OCI-LY1 (cell line): ENCODE measurements around the gene DDI2.

Source experiments
- H2AFZ ChIP-seq: fragments of 200-600 bp; sonication (generic), shearing (Covaris generic); 2 replicates; pipeline ENCODE4 v1.6.0; 2014; ENCODE audit warnings: antibody characterized with exemption, mild to moderate bottlenecking, low read length
- H3F3A ChIP-seq: fragments of 200-600 bp; sonication (generic), shearing (Covaris generic); 2 replicates; pipeline ENCODE4 v1.6.0; 2014; ENCODE audit warnings: mild to moderate bottlenecking, antibody characterized with exemption, low read length, moderate library complexity; ENCODE audit not compliant: insufficient read depth
- H3K27ac ChIP-seq: fragments of 200-600 bp; sonication (generic); 2 replicates; pipeline ENCODE4 v1.5.1; 2014; ENCODE audit warnings: low read length, mixed run types, mild to moderate bottlenecking, low read depth; ENCODE audit not compliant: poor library complexity, severe bottlenecking
- H3K27me3 ChIP-seq: fragments of 200-600 bp; sonication (generic); 2 replicates; pipeline ENCODE4 v1.6.0; 2014; ENCODE audit warnings: antibody characterized with exemption, mild to moderate bottlenecking, low read length, moderate library complexity; ENCODE audit not compliant: insufficient read depth
- H3K36me3 ChIP-seq: fragments of 200-600 bp; sonication (generic); 2 replicates; pipeline ENCODE4 v1.6.1; 2014; ENCODE audit warnings: mild to moderate bottlenecking, antibody characterized with exemption, low read length, moderate library complexity, mixed read lengths; ENCODE audit not compliant: insufficient read depth
- H3K4me1 ChIP-seq: fragments of 200-600 bp; sonication (generic); 2 replicates; pipeline ENCODE4 v1.5.1; 2014; ENCODE audit warnings: mild to moderate bottlenecking, low read length, moderate library complexity; ENCODE audit not compliant: insufficient read depth, severe bottlenecking
- H3K4me2 ChIP-seq: fragments of 200-600 bp; sonication (generic), shearing (Covaris generic); 2 replicates; pipeline ENCODE4 v1.6.1; 2014; ENCODE audit warnings: low read length
- H3K4me3 ChIP-seq: fragments of 200-600 bp; sonication (generic); 2 replicates; pipeline ENCODE4 v1.5.1; 2014; ENCODE audit warnings: low read length, low read depth, mild to moderate bottlenecking, mixed read lengths; ENCODE audit not compliant: poor library complexity, severe bottlenecking
- H3K79me2 ChIP-seq: fragments of 200-600 bp; shearing (Covaris generic); 2 replicates; pipeline ENCODE4 v1.6.1; 2016; ENCODE audit warnings: mixed run types, low read length, mixed read lengths; ENCODE audit not compliant: insufficient read depth
- H3K9ac ChIP-seq: fragments of 200-600 bp; sonication (generic), shearing (Covaris generic); 2 replicates; pipeline ENCODE4 v1.6.1; 2014; ENCODE audit warnings: mild to moderate bottlenecking, low read length, mixed read lengths
- H3K9me2 ChIP-seq: fragments of 200-600 bp; sonication (generic), shearing (Covaris generic); 2 replicates; pipeline ENCODE4 v1.6.1; 2014; ENCODE audit warnings: low read depth, mild to moderate bottlenecking, low read length, mixed read lengths
- H3K9me3 ChIP-seq: fragments of 200-600 bp; shearing (Covaris generic); 2 replicates; pipeline ENCODE4 v1.6.1; 2014; ENCODE audit warnings: low read length, mixed read lengths
- H4K20me1 ChIP-seq: fragments of 200-600 bp; sonication (generic), shearing (Covaris generic); 2 replicates; pipeline ENCODE4 v1.6.0; 2016; ENCODE audit warnings: mild to moderate bottlenecking, low read length; ENCODE audit not compliant: insufficient read depth
- CTCF ChIP-seq: fragments of 200-600 bp; sonication (generic), shearing (Covaris generic); IDR thresholded peaks from 2 replicates; pipeline ENCODE4 v1.5.1; 2017; ENCODE audit warnings: mild to moderate bottlenecking, antibody characterized with exemption, low read length, moderate library complexity, mixed read lengths
- EZH2 ChIP-seq: fragments of 200-600 bp; sonication (generic), shearing (Covaris generic); IDR thresholded peaks from 2 replicates; pipeline ENCODE4 v1.8.0; 2017; ENCODE audit warnings: borderline replicate concordance, mixed run types, mild to moderate bottlenecking, antibody characterized with exemption, low read length, moderate library complexity, mixed read lengths

Gene DDI2

GRCh38 chr1:15685820-15686219 is 68.6 kb downstream of the DDI2 start:
- peaks cover 18% of the 10 kb centered on the region for H3K36me3 ChIP-seq
- H3K4me3 ChIP-seq, result peak overlapping the region; percentile 94
- no peak overlapping the region for H3K27ac ChIP-seq
- TF ChIP-seq CTCF (no peak), EZH2 (no peak)
- H2AFZ ChIP-seq, result no peak overlapping the region
- no peaks in the 10 kb centered on the region for H3K9me2 ChIP-seq
- no peaks in the 10 kb centered on the region for H3F3A ChIP-seq
- H3K27me3 ChIP-seq, result no peaks in the 10 kb centered on the region
- no peaks in the 10 kb centered on the region for H3K9me3 ChIP-seq
- H4K20me1 ChIP-seq, result no peaks in the 10 kb centered on the region
- H3K4me2 ChIP-seq, result peak overlapping the region; percentile 85
- H3K79me2 ChIP-seq, result peaks cover 43% of the 10 kb centered on the region
- peaks cover 30% of the 10 kb centered on the region for H3K4me1 ChIP-seq
- peak overlapping the region; percentile 20; the same call in 1 of the 2 replicates for H3K9ac ChIP-seq

GRCh38 chr1:15687446-15687845 is 70.2 kb downstream of the DDI2 start:
- no peaks in the 10 kb centered on the region for H3K27me3 ChIP-seq
- peaks cover 52% of the 10 kb centered on the region for H3K79me2 ChIP-seq
- H4K20me1 ChIP-seq, result no peaks in the 10 kb centered on the region
- no peaks in the 10 kb centered on the region for H3K9me3 ChIP-seq
- no peaks in the 10 kb centered on the region for H3F3A ChIP-seq
- H3K4me1 ChIP-seq, result peaks cover 28% of the 10 kb centered on the region
- H2AFZ ChIP-seq, result no peak overlapping the region
- H3K4me2 ChIP-seq, result no peak overlapping the region
- no peaks in the 10 kb centered on the region for H3K9me2 ChIP-seq
- peaks cover 18% of the 10 kb centered on the region for H3K36me3 ChIP-seq
- no peak overlapping the region for H3K27ac ChIP-seq
- H3K4me3 ChIP-seq, result no peak overlapping the region
- TF ChIP-seq CTCF (no peak), EZH2 (no peak)
- no peak overlapping the region for H3K9ac ChIP-seq

- H4K20me1 ChIP-seq, result no peaks in the 10 kb centered on the region
- H3K4me2 ChIP-seq, result no peak overlapping the region
- H3K27ac ChIP-seq, result no peak overlapping the region
- no peak overlapping the region for H2AFZ ChIP-seq
- H3K9me3 ChIP-seq, result no peaks in the 10 kb centered on the region
- no peak overlapping the region for H3K9ac ChIP-seq
- no peaks in the 10 kb centered on the region for H3K9me2 ChIP-seq
- H3K4me1 ChIP-seq, result peaks cover 17% of the 10 kb centered on the region
- no peak for TF ChIP-seq CTCF
- TF ChIP-seq EZH2, result no peak
- H3K36me3 ChIP-seq, result peaks cover 18% of the 10 kb centered on the region
- peaks cover 47% of the 10 kb centered on the region for H3K79me2 ChIP-seq
- H3K4me3 ChIP-seq, result no peak overlapping the region
- no peaks in the 10 kb centered on the region for H3F3A ChIP-seq
- H3K27me3 ChIP-seq, result no peaks in the 10 kb centered on the region
These were observed 73.1 kb downstream of the DDI2 start for GRCh38 chr1:15690317-15690716.
